IMR-90 (cell line): Measurements from ENCODE around the gene CARD19. TPM values are rescaled to one million over a fixed set of nuclear protein-coding genes. Genes with fewer than 3 reads are reported as not detected.

ENCODE experiments used
- ATAC-seq: fragments of 200-7000 bp; cut with Tn5 transposase; 2 replicates; pipeline ENCODE4 v1.9.1; 2020; ENCODE audit warnings: low read depth, mild to moderate bottlenecking, moderate library complexity
- BruUV-seq: library from RNA; stranded (reverse); fragments of 400-500 nt; replicated peaks from 2 replicates; lab custom pipeline; 2021; lab: Mats Ljungman, UMichigan
- CTCF ChIA-PET: fragments of 300-600 bp; formaldehyde crosslinking; extraction: SDS; loops from one replicate; lab custom pipeline; 2021; ENCODE audit warnings: antibody characterized with exemption; lab: Yijun Ruan, JAX
- POLR2A ChIA-PET: fragments of 300-600 bp; sonication (Branson Sonifier 250); formaldehyde crosslinking; loops from one replicate; lab custom pipeline; 2022; ENCODE audit warnings: antibody characterized with exemption; ENCODE audit not compliant: unreplicated experiment; lab: Charles Lee
- DNase-seq: peaks from one replicate; pipeline ENCODE4 v3.0.0; 2013
- H2AFZ ChIP-seq: replicated peaks from 2 replicates; pipeline ENCODE3; 2013; ENCODE audit warnings: low read length, mild to moderate bottlenecking; ENCODE audit not compliant: poor library complexity
- H2AK5ac ChIP-seq: 2 replicates; pipeline ENCODE4 v1.6.1; 2013; ENCODE audit warnings: low read depth, low read length, inconsistent platforms
- H2AK9ac ChIP-seq: replicated peaks from 2 replicates; pipeline ENCODE3; 2013; ENCODE audit warnings: mild to moderate bottlenecking, low read depth, low read length, moderate library complexity; ENCODE audit not compliant: poor library complexity
- H2BK120ac ChIP-seq: 2 replicates; pipeline ENCODE4 v1.6.1; 2013; ENCODE audit warnings: low read depth, low read length, inconsistent platforms
- H2BK15ac ChIP-seq: 3 replicates; pipeline ENCODE4 v1.6.1; 2013; ENCODE audit warnings: low read depth, low read length, inconsistent platforms
- H2BK20ac ChIP-seq: 2 replicates; pipeline ENCODE4 v1.6.1; 2013; ENCODE audit warnings: low read depth, mild to moderate bottlenecking, inconsistent platforms, low read length, moderate library complexity
- H2BK5ac ChIP-seq: 2 replicates; pipeline ENCODE4 v1.6.1; 2013; ENCODE audit warnings: mild to moderate bottlenecking, low read depth, low read length, inconsistent platforms; ENCODE audit not compliant: poor library complexity, severe bottlenecking
- H3K14ac ChIP-seq: replicated peaks from 2 replicates; pipeline ENCODE4 v1.6.1; 2013; ENCODE audit warnings: low read depth, low read length, inconsistent platforms
- H3K18ac ChIP-seq: 2 replicates; pipeline ENCODE4 v1.6.1; 2013; ENCODE audit warnings: low read depth, low read length, control low read depth
- H3K23ac ChIP-seq: 2 replicates; pipeline ENCODE4 v1.6.1; 2013; ENCODE audit warnings: low read depth, low read length, inconsistent platforms
- H3K27ac ChIP-seq: 2 replicates; pipeline ENCODE4 v1.5.1; 2013; ENCODE audit warnings: mild to moderate bottlenecking, control low read depth, low read length; ENCODE audit not compliant: insufficient read depth
- H3K27me3 ChIP-seq: 2 replicates; pipeline ENCODE4 v1.6.1; 2013; ENCODE audit warnings: low read length; ENCODE audit not compliant: control insufficient read depth, insufficient read depth
- H3K36me3 ChIP-seq: 2 replicates; pipeline ENCODE4 v1.6.1; 2013; ENCODE audit warnings: low read length, mixed read lengths; ENCODE audit not compliant: control insufficient read depth, insufficient read depth
- H3K4ac ChIP-seq: 2 replicates; pipeline ENCODE4 v1.6.1; 2013; ENCODE audit warnings: low read depth, low read length, inconsistent platforms
- H3K4me1 ChIP-seq: 2 replicates; pipeline ENCODE4 v1.6.1; 2013; ENCODE audit warnings: low read length, mixed read lengths; ENCODE audit not compliant: control insufficient read depth, insufficient read depth
- H3K4me2 ChIP-seq: 2 replicates; pipeline ENCODE4 v1.6.1; 2013; ENCODE audit warnings: low read depth, mild to moderate bottlenecking, control low read depth, low read length, moderate library complexity
- H3K4me3 ChIP-seq: 2 replicates; pipeline ENCODE4 v1.5.1; 2013; ENCODE audit warnings: low read depth, mild to moderate bottlenecking, control low read depth, low read length, moderate library complexity; ENCODE audit not compliant: insufficient read depth
- H3K56ac ChIP-seq: 2 replicates; pipeline ENCODE4 v1.6.1; 2013; ENCODE audit warnings: low read length, inconsistent platforms; ENCODE audit not compliant: insufficient read depth; ENCODE audit errors: extremely low read depth
- H3K79me1 ChIP-seq, 2 experiments: 2 replicates each; pipeline ENCODE4 v1.6.1; 2013; ENCODE audit warnings: low read length in 2 of 2, inconsistent platforms in 1 of 2, low read depth in 1 of 2
- H3K9ac ChIP-seq: 2 replicates; pipeline ENCODE4 v1.6.1; 2013; ENCODE audit warnings: low read depth, low read length, control low read depth
- H3K9me1 ChIP-seq: 2 replicates; pipeline ENCODE4 v1.6.1; 2013; ENCODE audit warnings: low read length, inconsistent platforms; ENCODE audit not compliant: insufficient read depth
- H3K9me3 ChIP-seq: 2 replicates; pipeline ENCODE4 v1.6.1; 2013; ENCODE audit warnings: low read length; ENCODE audit not compliant: control insufficient read depth, insufficient read depth
- H4K20me1 ChIP-seq: 2 replicates; pipeline ENCODE4 v1.6.1; 2013; ENCODE audit warnings: low read length, inconsistent platforms; ENCODE audit not compliant: insufficient read depth
- H4K5ac ChIP-seq: 2 replicates; pipeline ENCODE4 v1.6.1; 2013; ENCODE audit warnings: mild to moderate bottlenecking, low read depth, low read length, control low read depth
- H4K8ac ChIP-seq, 2 experiments: 2 replicates each; pipeline ENCODE4 v1.6.1; 2013; ENCODE audit warnings: low read depth in 2 of 2, low read length in 2 of 2, control low read depth in 1 of 2, inconsistent platforms in 1 of 2
- H4K91ac ChIP-seq: 2 replicates; pipeline ENCODE4 v1.6.1; 2013; ENCODE audit warnings: low read depth, low read length, inconsistent platforms; ENCODE audit not compliant: insufficient read depth
- BHLHE40 ChIP-seq: fragments of 150-350 bp; IDR thresholded peaks from 2 replicates; pipeline ENCODE4 v1.6.1; 2016; ENCODE audit warnings: mild to moderate bottlenecking, low read depth, low read length
- CHD1 ChIP-seq: IDR thresholded peaks from 2 replicates; pipeline ENCODE4 v1.6.1; 2012; ENCODE audit warnings: low read depth, low read length, improper control_type of control experiment
- FOS ChIP-seq: fragments of 150-350 bp; IDR thresholded peaks from 2 replicates; pipeline ENCODE4 v1.6.1; 2016; ENCODE audit warnings: low read depth, low read length
- MAZ ChIP-seq: IDR thresholded peaks from 2 replicates; pipeline ENCODE4 v1.6.1; 2012; ENCODE audit warnings: low read depth, mild to moderate bottlenecking, low read length, improper control_type of control experiment, moderate library complexity, borderline replicate concordance
- MXI1 ChIP-seq: IDR thresholded peaks from 2 replicates; pipeline ENCODE4 v1.6.1; 2012; ENCODE audit warnings: low read depth, mild to moderate bottlenecking, low read length, moderate library complexity, borderline replicate concordance
- NFE2L2 ChIP-seq: fragments of 150-350 bp; IDR thresholded peaks from 2 replicates; pipeline ENCODE4 v1.6.1; 2016; ENCODE audit warnings: low read depth, mild to moderate bottlenecking, low read length
- POLR2A ChIP-seq: IDR thresholded peaks from 2 replicates; pipeline ENCODE4 v1.6.1; 2012; ENCODE audit warnings: mild to moderate bottlenecking, low read depth, low read length
- RAD21 ChIP-seq: IDR thresholded peaks from 2 replicates; pipeline ENCODE4 v1.6.1; 2012; ENCODE audit warnings: low read length, improper control_type of control experiment
- RFX5 ChIP-seq: IDR thresholded peaks from 2 replicates; pipeline ENCODE4 v1.8.0; 2012; ENCODE audit warnings: low read depth, mild to moderate bottlenecking, low read length, moderate library complexity
- SMC3 ChIP-seq: fragments of 150-350 bp; IDR thresholded peaks from 2 replicates; pipeline ENCODE4 v1.6.1; 2016; ENCODE audit warnings: low read depth, mild to moderate bottlenecking, antibody characterized with exemption, low read length, moderate library complexity
- WGBS, 2 experiments: methylation state at CpG; one replicate each; pipeline versions ENCODE4 v1.1.5 to v1.1.7; 2013; ENCODE audit warnings: missing lambda C conversion rate in 2 of 2; ENCODE audit not compliant: insufficient read length in 1 of 2; ENCODE audit errors: extremely low coverage in 2 of 2; 5-methylcytosine and 5-hydroxymethylcytosine counted together
- dilution Hi-C: fragments of 300-500 bp; cut with HindIII; formaldehyde crosslinking; loops from one replicate; pipeline ENCODE4 v1.14.3; 2018; ENCODE audit warnings: low sequenced_read_pairs; ENCODE audit not compliant: unreplicated experiment
- in situ Hi-C: fragments of 300-500 bp; cut with MboI; formaldehyde crosslinking; loops from 3 replicates; pipeline ENCODE4 v1.14.3; 2019; ENCODE audit warnings: low sequenced_read_pairs, inconsistent platforms, mixed read lengths
- intact Hi-C: fragments of 100-400 bp; cut with micrococcal nuclease; formaldehyde crosslinking; loops from 2 replicates; pipeline ENCODE4 v1.10.0; 2022
- polyA plus RNA-seq, 3 experiments: library from polyadenylated mRNA; depleted of rRNA; stranded (reverse); fragments of >200 nt; gene quantifications; 2 replicates each; pipeline ENCODE4 v1.2.3, GENCODE V29; 2012; ENCODE audit warnings: low replicate concordance in 1 of 3
- total RNA-seq: library from RNA; depleted of rRNA; stranded (reverse); fragments of >200 nt; gene quantifications from 2 replicates; pipeline ENCODE4 v1.2.3, GENCODE V29; 2012
- TF ChIP-seq, protein P1 (sequence below): fragments of 150-350 bp; IDR thresholded peaks from 2 replicates; pipeline ENCODE4 v1.6.1; 2016; ENCODE audit warnings: low read depth, mild to moderate bottlenecking, low read length, moderate library complexity, borderline replicate concordance
- TF ChIP-seq, protein P2 (sequence below): conservative IDR thresholded peaks from 2 replicates; pipeline ENCODE4 v1.5.1; 2012; ENCODE audit warnings: mild to moderate bottlenecking, low read depth, low read length, improper control_type of control experiment
- TF ChIP-seq, protein P3 (sequence below): fragments of 150-350 bp; IDR thresholded peaks from 2 replicates; pipeline ENCODE4 v1.6.1; 2017; ENCODE audit warnings: mild to moderate bottlenecking, antibody characterized with exemption, low read length, low read depth

The CARD19 gene
- total and polyA plus RNA-seq, 2 of the 4 experiments (the other 2 are of a cell fraction), result 17.4 to 111 TPM

DNA sequence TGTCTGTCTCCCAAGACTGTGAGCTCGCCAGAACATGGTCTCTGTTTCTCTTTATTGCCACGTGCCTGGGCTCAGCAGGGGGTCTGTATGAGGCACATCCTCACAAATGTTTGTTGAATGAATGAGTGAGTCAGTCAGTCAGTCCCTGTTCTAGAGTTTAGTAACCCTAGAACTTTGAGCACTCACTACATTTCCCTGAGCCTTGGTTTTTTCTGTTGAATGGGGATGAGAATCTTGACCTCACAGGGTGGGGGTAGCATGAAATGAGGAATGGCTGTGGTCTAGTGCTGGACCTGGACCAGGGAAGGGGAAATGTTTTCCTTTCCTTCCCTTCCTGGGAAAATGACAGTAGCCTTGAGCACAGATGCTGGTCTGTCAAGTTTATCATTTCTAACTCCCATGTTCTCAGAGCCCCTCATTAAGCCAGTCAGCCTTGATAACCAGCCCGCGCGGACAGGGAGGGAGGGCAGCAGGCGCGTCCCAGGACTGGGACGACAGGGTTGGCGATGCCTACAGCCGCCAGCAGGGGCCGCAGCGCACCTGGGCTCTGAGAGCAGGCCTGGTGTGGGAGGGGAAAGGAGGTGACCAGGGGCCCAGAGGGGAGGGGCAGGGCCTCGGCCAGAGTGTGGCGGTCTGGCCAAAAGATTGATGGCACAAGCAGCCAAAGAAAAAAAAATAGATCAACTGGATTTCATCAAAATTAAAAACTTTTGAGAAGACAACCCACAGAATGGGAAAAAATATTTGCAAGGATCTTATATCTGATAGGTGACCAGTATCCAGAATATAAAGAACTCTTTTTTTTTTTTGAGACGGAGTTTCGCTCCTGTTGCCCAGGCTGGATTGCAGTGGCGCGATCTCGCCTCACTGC is 63.8 kb downstream of the CARD19 start:
- ATAC-seq, result peak; percentile 99
- H2AK9ac ChIP-seq, result peak overlapping the region; percentile 33
- WGBS, 2 experiments, result 35% methylated on average over 5 of the region's 19 CpGs; no CpG with 5 or more reads in 1 of the 2 experiments
- H2BK120ac ChIP-seq, result no peak overlapping the region
- H4K8ac ChIP-seq, result no peak overlapping the region
- H3K4me1 ChIP-seq, result peaks cover 3% of the 10 kb centered on the region; the same call in 1 of the 2 replicates
- peak; percentile 77 for DNase-seq
- no peak overlapping the region for H2BK15ac ChIP-seq
- H3K23ac ChIP-seq, result no peak overlapping the region
- in situ Hi-C loops, result loop anchor here (5.0 to 25.0 kb wide), 2 partner anchors 147 to 802 kb away; partner anchors contain the start of gene BARX1
- no peak overlapping the region for H3K4me3 ChIP-seq
- H4K91ac ChIP-seq, result no peak overlapping the region
- no peak overlapping the region for H3K4ac ChIP-seq
- no peak overlapping the region for H3K56ac ChIP-seq
- no TSS peak for BruUV-seq
- intact Hi-C loops, result loop anchor here (1.0 to 10.0 kb wide), 5 partner anchors 51 to 805 kb away; no protein-coding TSS in a partner anchor
- H3K4me2 ChIP-seq, result peak overlapping the region; percentile 23; the same call in 1 of the 2 replicates
- H2BK5ac ChIP-seq, result peak overlapping the region; percentile 6
- 0 out of 2 replicates have a peak, but pooled peaks cover 3% of the 10 kb centered on the region for H4K20me1 ChIP-seq
- ChIA-PET POLR2A (no interaction called here), CTCF (interaction anchor here (0.7 to 1.4 kb wide), 2 partner anchors 135 to 145 kb away, joined by 3 read pairs; no protein-coding TSS in a partner anchor)
- H3K27me3 ChIP-seq, result peaks cover 4% of the 10 kb centered on the region
- no peak overlapping the region for H2AK5ac ChIP-seq
- H4K5ac ChIP-seq, result no peak overlapping the region
- dilution Hi-C loops, result no loop called here
- no peak overlapping the region for H3K14ac ChIP-seq
- H3K9me1 ChIP-seq, result no peaks in the 10 kb centered on the region
- no peaks in the 10 kb centered on the region for H3K79me1 ChIP-seq
- peak overlapping the region; percentile 77 for H2AFZ ChIP-seq
- no peak overlapping the region for H3K18ac ChIP-seq
- H3K9ac ChIP-seq, result no peak overlapping the region
- no peak overlapping the region for H2BK20ac ChIP-seq
- H3K9me3 ChIP-seq, result no peaks in the 10 kb centered on the region
- H3K27ac ChIP-seq, result no peak overlapping the region; the same call in 1 of the 2 replicates
- H3K36me3 ChIP-seq, result no peaks in the 10 kb centered on the region
- TF ChIP-seq MXI1, result no peak
- no peak for TF ChIP-seq FOS
- no peak for TF ChIP-seq NFE2L2
- TF ChIP-seq, protein P1, sequence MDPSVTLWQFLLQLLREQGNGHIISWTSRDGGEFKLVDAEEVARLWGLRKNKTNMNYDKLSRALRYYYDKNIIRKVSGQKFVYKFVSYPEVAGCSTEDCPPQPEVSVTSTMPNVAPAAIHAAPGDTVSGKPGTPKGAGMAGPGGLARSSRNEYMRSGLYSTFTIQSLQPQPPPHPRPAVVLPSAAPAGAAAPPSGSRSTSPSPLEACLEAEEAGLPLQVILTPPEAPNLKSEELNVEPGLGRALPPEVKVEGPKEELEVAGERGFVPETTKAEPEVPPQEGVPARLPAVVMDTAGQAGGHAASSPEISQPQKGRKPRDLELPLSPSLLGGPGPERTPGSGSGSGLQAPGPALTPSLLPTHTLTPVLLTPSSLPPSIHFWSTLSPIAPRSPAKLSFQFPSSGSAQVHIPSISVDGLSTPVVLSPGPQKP, result no peak
- peak; percentile 94 for TF ChIP-seq RAD21
- TF ChIP-seq, protein P2, sequence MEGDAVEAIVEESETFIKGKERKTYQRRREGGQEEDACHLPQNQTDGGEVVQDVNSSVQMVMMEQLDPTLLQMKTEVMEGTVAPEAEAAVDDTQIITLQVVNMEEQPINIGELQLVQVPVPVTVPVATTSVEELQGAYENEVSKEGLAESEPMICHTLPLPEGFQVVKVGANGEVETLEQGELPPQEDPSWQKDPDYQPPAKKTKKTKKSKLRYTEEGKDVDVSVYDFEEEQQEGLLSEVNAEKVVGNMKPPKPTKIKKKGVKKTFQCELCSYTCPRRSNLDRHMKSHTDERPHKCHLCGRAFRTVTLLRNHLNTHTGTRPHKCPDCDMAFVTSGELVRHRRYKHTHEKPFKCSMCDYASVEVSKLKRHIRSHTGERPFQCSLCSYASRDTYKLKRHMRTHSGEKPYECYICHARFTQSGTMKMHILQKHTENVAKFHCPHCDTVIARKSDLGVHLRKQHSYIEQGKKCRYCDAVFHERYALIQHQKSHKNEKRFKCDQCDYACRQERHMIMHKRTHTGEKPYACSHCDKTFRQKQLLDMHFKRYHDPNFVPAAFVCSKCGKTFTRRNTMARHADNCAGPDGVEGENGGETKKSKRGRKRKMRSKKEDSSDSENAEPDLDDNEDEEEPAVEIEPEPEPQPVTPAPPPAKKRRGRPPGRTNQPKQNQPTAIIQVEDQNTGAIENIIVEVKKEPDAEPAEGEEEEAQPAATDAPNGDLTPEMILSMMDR, result peak; percentile 97
- TF ChIP-seq, protein P3, sequence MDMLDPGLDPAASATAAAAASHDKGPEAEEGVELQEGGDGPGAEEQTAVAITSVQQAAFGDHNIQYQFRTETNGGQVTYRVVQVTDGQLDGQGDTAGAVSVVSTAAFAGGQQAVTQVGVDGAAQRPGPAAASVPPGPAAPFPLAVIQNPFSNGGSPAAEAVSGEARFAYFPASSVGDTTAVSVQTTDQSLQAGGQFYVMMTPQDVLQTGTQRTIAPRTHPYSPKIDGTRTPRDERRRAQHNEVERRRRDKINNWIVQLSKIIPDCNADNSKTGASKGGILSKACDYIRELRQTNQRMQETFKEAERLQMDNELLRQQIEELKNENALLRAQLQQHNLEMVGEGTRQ, result peak; percentile 74
- no peak for TF ChIP-seq CHD1
- no peak for TF ChIP-seq RFX5
- peak; percentile 75 for TF ChIP-seq SMC3
- TF ChIP-seq POLR2A, result no peak
- TF ChIP-seq MAZ, result peak; percentile 88; the same call in 1 of the 2 replicates
- peak; percentile 91 for TF ChIP-seq BHLHE40
